ENCODE data around the gene CCDC171.

- no peak for TF ChIP-seq POLR2AphosphoS5 (IDR thresholded peaks at IDR 0.05)
- no peak for TF ChIP-seq POLR2A (IDR thresholded peaks at IDR 0.05)
- no peak for TF ChIP-seq CTCF (IDR thresholded peaks at IDR 0.05)
These were observed 289.2 kb downstream of the CCDC171 start for GRCh38 chr9:15842051-15842450.

Data from suprapubic skin (tissue), 4 donors.